ENCODE measurements around the gene STRA6. TPM values are rescaled to one million over a fixed set of nuclear protein-coding genes. Genes with fewer than 3 reads are reported as not detected.

The STRA6 gene
- total RNA-seq, 6 donors from 2014 or later, result 0.22 to 3.5 (median 0.88) TPM; not detected in 3

GRCh38 chr15:74205582-74205947 is 3.0 kb upstream of the STRA6 start:
- Histone ChIP-seq H3K4me1 (peaks cover 0 to 9% (median 0%) of the 10 kb centered on the region in 4 donors), H3K27ac (no peak overlapping the region), H3K9me3 (no peaks in the 10 kb centered on the region), H3K4me3 (no peak overlapping the region), H3K36me3 (no peaks in the 10 kb centered on the region), H3K27me3 (no peaks in the 10 kb centered on the region)
- no peak for ATAC-seq (ENCODE audit: low FRiP score in 2 of 2)
- 72 to 83% methylated on average over 1 to 4 of the region's 4 CpGs for WGBS, 2 donors
- no peak for DNase-seq
- TF ChIP-seq EP300 (IDR thresholded peaks at IDR 0.05) (no peak), POLR2AphosphoS5 (IDR thresholded peaks at IDR 0.05) (no peak), POLR2A (IDR thresholded peaks at IDR 0.05) (no peak)
- TF ChIP-seq, protein P1, sequence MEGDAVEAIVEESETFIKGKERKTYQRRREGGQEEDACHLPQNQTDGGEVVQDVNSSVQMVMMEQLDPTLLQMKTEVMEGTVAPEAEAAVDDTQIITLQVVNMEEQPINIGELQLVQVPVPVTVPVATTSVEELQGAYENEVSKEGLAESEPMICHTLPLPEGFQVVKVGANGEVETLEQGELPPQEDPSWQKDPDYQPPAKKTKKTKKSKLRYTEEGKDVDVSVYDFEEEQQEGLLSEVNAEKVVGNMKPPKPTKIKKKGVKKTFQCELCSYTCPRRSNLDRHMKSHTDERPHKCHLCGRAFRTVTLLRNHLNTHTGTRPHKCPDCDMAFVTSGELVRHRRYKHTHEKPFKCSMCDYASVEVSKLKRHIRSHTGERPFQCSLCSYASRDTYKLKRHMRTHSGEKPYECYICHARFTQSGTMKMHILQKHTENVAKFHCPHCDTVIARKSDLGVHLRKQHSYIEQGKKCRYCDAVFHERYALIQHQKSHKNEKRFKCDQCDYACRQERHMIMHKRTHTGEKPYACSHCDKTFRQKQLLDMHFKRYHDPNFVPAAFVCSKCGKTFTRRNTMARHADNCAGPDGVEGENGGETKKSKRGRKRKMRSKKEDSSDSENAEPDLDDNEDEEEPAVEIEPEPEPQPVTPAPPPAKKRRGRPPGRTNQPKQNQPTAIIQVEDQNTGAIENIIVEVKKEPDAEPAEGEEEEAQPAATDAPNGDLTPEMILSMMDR (IDR thresholded peaks at IDR 0.05), result no peak

GRCh38 chr15:74203914-74204431 is 1.4 kb upstream of the STRA6 start:
- H3K4me3 ChIP-seq, result no peak overlapping the region
- H3K4me1 ChIP-seq, result peaks cover 0 to 14% (median 3%) of the 10 kb centered on the region in 4 donors
- H3K27me3 ChIP-seq, result no peaks in the 10 kb centered on the region
- DNase-seq (no peak), ATAC-seq (ENCODE audit: low FRiP score in 2 of 2) (no peak)
- WGBS, 2 donors, result 39 to 64% methylated on average over 4 to 10 of the region's 10 CpGs
- no peak overlapping the region for H3K27ac ChIP-seq
- no peaks in the 10 kb centered on the region for H3K36me3 ChIP-seq
- TF ChIP-seq POLR2A (IDR thresholded peaks at IDR 0.05) (no peak), EP300 (IDR thresholded peaks at IDR 0.05) (no peak), POLR2AphosphoS5 (IDR thresholded peaks at IDR 0.05) (no peak)
- TF ChIP-seq, protein P1 (IDR thresholded peaks at IDR 0.05), result no peak
- no peaks in the 10 kb centered on the region for H3K9me3 ChIP-seq

DNA sequence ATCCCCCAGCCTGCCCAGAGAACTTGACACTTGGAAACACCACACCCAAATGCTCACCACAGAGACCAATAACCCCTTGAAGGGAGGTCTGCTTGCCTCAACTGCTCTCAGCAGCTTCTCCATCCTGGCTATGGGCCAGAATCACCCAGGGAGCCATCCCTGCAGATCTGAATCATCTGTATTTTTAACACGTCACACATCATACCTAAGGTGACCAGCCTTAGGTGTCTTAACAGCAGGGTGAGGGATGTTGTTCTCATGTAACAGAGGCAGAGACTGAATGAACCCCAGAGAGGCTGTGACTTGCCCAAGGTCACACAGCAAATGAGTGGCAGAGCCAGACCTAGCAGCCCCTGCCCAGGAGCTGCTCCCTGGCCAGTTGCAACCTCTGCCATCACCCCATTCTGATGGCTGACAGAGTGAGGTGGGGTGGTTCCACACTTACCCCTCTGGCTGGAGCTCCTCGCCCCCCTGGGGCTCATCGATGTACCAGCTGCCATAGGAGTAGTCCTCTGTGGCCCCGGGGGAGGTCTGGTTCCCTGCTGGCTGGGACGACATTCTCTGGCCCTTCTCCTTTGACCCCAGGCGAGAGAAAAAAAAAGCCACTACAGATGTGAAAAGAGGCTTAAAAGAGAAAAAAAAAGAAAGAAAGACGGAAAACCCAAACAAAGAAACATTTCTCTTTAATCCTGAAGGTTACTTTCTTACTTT is 722 bp downstream of the STRA6 start:
- no peaks in the 10 kb centered on the region for H3K36me3 ChIP-seq
- H3K27ac ChIP-seq, result no peak overlapping the region
- no peaks in the 10 kb centered on the region for H3K9me3 ChIP-seq
- peaks cover 0 to 14% (median 3%) of the 10 kb centered on the region in 4 donors for H3K4me1 ChIP-seq
- 57 to 71% methylated on average over 5 to 7 of the region's 7 CpGs for WGBS, 2 donors
- ATAC-seq (ENCODE audit: low FRiP score in 2 of 2) (no peak), DNase-seq (no peak)
- no peak for TF ChIP-seq EP300 (IDR thresholded peaks at IDR 0.05)
- TF ChIP-seq POLR2A (IDR thresholded peaks at IDR 0.05), result no peak
- TF ChIP-seq, protein P1 (IDR thresholded peaks at IDR 0.05), result no peak
- no peak for TF ChIP-seq POLR2AphosphoS5 (IDR thresholded peaks at IDR 0.05)
- no peak overlapping the region for H3K4me3 ChIP-seq
- no peaks in the 10 kb centered on the region for H3K27me3 ChIP-seq

GRCh38 chr15:74200871-74201419 is 1.6 kb downstream of the STRA6 start:
- ATAC-seq (ENCODE audit: low FRiP score in 2 of 2) (peak in 1 of 2 donors; percentile 28), DNase-seq (no peak)
- H3K27me3 ChIP-seq, result no peaks in the 10 kb centered on the region
- TF ChIP-seq EP300 (IDR thresholded peaks at IDR 0.05) (no peak), POLR2A (IDR thresholded peaks at IDR 0.05) (no peak), POLR2AphosphoS5 (IDR thresholded peaks at IDR 0.05) (no peak)
- TF ChIP-seq, protein P1 (IDR thresholded peaks at IDR 0.05), result no peak
- no peaks in the 10 kb centered on the region for H3K9me3 ChIP-seq
- peaks cover 7 to 22% (median 12%) of the 10 kb centered on the region in 4 donors for H3K4me1 ChIP-seq
- 86 to 90% methylated on average over 3 to 8 of the region's 8 CpGs for WGBS, 2 donors
- H3K4me3 ChIP-seq, result no peak overlapping the region
- H3K27ac ChIP-seq, result no peak overlapping the region
- H3K36me3 ChIP-seq, result no peaks in the 10 kb centered on the region
